ENCODE results near the gene CCNG1. TPM values are rescaled to one million over a fixed set of nuclear protein-coding genes. Genes with fewer than 3 reads are reported as not detected.

CCNG1 gene
- total RNA-seq, 1 donor from 2014 or later: 90.6 TPM

DNA sequence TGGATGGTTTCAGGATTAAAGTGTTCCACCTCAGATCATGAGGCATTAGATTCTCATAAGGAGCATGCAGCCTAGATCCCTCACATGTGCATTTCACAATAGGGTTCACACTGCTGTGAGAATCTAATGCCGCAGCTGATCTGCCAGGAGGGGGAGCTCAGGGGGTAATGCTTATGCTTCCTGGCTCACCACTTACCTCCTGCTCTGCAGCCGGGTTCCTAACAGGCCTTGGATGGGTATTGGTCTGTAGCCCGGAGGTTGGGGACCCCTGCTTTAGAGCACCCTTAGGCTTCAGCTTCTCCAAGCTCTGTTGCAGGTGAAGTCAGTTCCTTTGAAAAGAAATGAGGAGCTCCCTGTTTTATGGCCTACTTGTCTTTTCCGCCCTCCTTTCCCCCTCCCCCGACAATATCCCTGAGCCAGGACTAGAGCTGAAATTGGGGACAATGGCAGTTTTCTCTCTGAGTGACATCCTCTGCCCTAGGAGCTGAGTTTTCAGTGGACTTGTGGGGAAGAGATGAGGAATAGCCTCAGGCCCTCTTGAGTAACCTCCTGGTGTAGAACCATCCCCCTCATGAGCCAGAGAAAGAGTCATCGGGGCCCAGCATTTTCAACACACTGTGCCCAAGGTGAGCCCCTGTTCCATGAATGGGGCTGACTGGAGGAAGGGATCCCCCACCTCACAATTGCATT lies 51.8 kb downstream of the CCNG1 start:
- H3K4me1 Mint-ChIP-seq (ENCODE audit: low read depth): no peaks in the 10 kb centered on the region
- H3K36me3 Mint-ChIP-seq (ENCODE audit: low read depth): peaks cover 2% of the 10 kb centered on the region
- no peaks in the 10 kb centered on the region for H3K9me3 Mint-ChIP-seq (ENCODE audit: low read depth)
- no peak overlapping the region for H3K4me3 Mint-ChIP-seq (ENCODE audit: unreplicated experiment)
- no peak overlapping the region for H3K27ac Mint-ChIP-seq (ENCODE audit: unreplicated experiment)
- TF ChIP-seq, protein P1, sequence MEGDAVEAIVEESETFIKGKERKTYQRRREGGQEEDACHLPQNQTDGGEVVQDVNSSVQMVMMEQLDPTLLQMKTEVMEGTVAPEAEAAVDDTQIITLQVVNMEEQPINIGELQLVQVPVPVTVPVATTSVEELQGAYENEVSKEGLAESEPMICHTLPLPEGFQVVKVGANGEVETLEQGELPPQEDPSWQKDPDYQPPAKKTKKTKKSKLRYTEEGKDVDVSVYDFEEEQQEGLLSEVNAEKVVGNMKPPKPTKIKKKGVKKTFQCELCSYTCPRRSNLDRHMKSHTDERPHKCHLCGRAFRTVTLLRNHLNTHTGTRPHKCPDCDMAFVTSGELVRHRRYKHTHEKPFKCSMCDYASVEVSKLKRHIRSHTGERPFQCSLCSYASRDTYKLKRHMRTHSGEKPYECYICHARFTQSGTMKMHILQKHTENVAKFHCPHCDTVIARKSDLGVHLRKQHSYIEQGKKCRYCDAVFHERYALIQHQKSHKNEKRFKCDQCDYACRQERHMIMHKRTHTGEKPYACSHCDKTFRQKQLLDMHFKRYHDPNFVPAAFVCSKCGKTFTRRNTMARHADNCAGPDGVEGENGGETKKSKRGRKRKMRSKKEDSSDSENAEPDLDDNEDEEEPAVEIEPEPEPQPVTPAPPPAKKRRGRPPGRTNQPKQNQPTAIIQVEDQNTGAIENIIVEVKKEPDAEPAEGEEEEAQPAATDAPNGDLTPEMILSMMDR (IDR thresholded peaks at IDR 0.05): peak; percentile 31
- DNase-seq (ENCODE audit: low spot score): no peak
- H3K27me3 Mint-ChIP-seq (ENCODE audit: low read depth): no peaks in the 10 kb centered on the region

DNA sequence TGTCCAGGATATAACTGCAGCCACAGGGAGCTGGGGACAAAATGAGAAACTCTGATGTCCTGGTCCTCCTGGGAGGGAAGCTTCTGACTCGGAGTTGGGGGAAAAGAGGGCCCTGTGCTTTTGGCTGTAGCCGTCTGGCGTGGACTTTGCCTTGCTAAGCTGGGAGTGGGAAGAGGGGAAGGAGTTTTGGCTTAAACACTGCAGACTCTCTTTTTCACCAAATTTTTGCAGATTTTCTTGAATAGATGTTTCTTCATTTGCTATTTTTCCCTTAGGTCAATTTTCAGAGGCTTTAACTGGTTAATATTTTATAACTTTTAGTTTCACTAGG lies 52.3 kb downstream of the CCNG1 start:
- Mint-ChIP-seq H3K27me3 (ENCODE audit: low read depth) (no peaks in the 10 kb centered on the region), H3K4me1 (ENCODE audit: low read depth) (no peaks in the 10 kb centered on the region), H3K4me3 (ENCODE audit: unreplicated experiment) (no peak overlapping the region), H3K27ac (ENCODE audit: unreplicated experiment) (no peak overlapping the region), H3K9me3 (ENCODE audit: low read depth) (no peaks in the 10 kb centered on the region), H3K36me3 (ENCODE audit: low read depth) (peaks cover under 1% of the 10 kb centered on the region)
- no peak for DNase-seq (ENCODE audit: low spot score)
- TF ChIP-seq, protein P1 (IDR thresholded peaks at IDR 0.05): no peak

Other genes starting within 250 kb of the CCNG1 start
- gene NUDCD2, start 22.5 kb downstream of the CCNG1 start, total RNA-seq: 24.6 to 27.1 TPM (median 27.0 TPM) in 3 replicates
- gene HMMR, start 23.0 kb downstream of the CCNG1 start, total RNA-seq: 3.7 to 4.2 TPM (median 3.9 TPM) in 3 replicates
- 27.9 to 35.9 TPM (median 28.7 TPM) in 3 replicates for gene MAT2B, start 68.0 kb downstream of the CCNG1 start, total RNA-seq